CD4-positive, alpha-beta T cell treated with Interleukin-4 for 4 hours (primary cell): ENCODE results near the gene TCIRG1.
"Not testable (repeated sequence)": the region's sequence is repeated elsewhere in the genome, so short reads cannot be mapped to it uniquely, and the experiment has no call there.

Source experiments
- DNase-seq: peaks from one replicate; pipeline ENCODE4 v3.0.0-alpha.2; 2020

TCIRG1 gene, protein sequence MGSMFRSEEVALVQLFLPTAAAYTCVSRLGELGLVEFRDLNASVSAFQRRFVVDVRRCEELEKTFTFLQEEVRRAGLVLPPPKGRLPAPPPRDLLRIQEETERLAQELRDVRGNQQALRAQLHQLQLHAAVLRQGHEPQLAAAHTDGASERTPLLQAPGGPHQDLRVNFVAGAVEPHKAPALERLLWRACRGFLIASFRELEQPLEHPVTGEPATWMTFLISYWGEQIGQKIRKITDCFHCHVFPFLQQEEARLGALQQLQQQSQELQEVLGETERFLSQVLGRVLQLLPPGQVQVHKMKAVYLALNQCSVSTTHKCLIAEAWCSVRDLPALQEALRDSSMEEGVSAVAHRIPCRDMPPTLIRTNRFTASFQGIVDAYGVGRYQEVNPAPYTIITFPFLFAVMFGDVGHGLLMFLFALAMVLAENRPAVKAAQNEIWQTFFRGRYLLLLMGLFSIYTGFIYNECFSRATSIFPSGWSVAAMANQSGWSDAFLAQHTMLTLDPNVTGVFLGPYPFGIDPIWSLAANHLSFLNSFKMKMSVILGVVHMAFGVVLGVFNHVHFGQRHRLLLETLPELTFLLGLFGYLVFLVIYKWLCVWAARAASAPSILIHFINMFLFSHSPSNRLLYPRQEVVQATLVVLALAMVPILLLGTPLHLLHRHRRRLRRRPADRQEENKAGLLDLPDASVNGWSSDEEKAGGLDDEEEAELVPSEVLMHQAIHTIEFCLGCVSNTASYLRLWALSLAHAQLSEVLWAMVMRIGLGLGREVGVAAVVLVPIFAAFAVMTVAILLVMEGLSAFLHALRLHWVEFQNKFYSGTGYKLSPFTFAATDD

DNA sequence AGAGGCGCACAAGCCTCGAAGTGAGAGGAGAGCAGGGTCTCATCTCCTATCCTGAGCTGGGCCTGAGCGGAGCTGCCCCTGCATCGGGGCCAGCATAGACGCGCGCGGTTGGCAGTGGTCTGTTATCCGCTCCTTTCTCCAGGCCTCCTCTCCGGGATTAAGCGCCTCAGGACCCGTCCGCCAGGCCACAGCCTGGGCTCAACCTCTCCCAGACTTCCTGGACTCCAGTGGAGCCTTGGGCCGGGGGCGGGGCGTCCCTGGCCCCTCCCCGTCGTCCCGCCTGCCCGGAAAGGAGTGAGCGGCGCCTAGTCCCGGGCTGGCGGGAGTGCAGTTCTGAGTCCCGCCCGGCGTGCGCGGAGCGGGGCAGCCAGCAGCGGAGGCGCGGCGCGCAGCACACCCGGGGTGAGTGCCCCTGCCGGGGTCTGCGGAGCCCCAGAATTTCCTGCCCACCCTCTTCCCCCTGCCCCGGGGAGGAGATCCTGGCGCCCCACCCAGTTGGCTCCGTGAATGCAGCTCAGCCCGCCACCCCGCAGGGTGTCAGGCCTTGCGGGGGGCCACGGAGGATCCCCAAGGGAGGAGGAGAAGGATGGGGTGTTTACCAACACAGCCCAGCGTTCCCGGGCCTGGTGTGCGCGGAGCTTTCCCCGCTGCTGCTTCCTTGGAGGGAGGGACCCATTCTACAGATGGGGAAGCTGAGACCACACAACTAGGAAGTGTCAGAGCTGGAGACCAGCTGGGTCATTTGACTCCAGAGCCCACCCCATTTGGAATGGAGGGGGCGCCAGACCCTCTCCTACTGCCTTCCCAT, at the start of gene TCIRG1:
Gene TCIRG1 (plus strand): TSS at position 308 of the 808 bp plus-strand sequence. CDS start 2,247 bp downstream, outside the sequence.
- peak; percentile 43 for DNase-seq

GRCh38 chr11:67990546-67991346, 48.1 kb upstream of the TCIRG1 start:
- DNase-seq, result not testable (repeated sequence)

DNA sequence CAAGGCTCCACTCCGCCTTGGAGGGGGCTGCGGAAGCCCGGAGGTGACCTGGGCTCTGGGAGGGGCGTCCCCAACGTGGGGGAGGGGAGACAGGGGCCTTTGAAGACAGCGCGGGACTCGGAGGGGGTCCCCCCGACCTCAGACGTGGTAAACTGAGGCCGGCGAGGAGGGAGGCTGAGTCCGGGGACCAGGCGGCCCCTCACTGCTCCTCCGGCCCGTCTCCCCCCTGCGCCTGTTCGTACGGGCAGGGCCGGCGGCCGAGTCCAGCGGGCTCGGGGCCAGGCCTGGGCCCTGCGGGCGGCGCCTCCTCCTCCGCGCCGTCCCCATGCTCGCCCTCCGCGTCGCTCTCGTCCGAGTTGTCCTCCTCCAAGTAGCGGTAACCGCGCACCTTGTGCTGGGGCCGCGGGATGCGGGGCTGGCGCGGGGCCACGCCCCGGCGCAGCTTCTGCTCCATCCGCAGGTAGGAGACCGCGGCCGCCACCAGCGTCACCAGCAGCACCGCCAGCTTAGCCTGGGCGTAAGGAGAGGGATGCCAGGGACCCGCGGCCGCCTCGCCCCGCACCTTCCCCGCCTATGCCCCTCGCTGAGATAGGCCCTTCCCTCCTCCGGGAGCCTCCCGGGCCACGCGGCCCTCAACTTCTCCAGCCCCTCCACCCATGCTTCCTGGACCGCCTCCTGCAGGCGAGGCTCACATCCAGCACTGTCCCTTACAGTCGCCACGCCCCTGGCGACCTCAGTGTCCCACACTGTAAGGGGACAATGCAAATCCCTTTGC, 47.3 kb upstream of the TCIRG1 start:
- not testable (repeated sequence) for DNase-seq

DNA sequence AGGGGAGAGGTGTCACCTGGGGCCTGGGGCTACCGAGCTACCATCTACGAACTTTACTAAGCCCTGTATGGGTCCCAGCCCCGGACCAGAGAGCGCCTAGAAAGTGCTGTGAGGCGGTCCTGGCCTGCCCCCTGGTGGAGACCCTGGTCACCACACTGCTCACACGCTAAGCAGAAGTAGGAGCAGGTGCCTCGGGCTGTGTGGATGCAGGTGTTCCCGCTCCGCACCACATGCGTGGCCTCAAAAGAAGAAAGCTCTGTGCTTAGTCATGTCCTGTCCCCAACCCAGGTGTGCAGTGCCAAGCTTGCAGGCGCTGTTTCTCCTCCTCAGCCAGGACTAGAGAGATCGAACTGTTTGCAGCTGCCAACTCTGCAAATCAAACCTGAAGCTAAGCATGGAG, 45.0 kb upstream of the TCIRG1 start:
- DNase-seq, result peak; percentile 56

DNA sequence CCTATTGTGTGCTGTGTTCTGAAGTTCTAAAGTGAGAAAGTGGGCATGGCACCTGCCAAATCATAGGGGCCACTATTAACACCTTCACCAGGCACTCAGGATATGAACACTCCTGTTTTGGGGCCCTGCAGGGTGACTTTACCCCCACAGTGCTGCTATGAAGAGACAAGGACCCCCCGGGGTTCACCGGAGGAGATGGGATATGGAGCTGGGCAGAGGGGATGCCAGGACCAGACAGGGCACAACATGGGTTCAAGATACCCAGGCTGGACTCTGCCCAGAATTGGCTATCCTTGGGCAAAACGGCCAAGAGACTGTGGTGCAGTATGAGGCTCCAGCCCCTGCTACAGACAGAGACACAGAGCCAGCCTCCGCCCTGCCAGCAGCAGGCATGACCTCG, 44.4 kb upstream of the TCIRG1 start:
- not testable (repeated sequence) for DNase-seq

GRCh38 chr11:67995129-67995528, 43.7 kb upstream of the TCIRG1 start:
- DNase-seq, result not testable (repeated sequence)

- not testable (repeated sequence) for DNase-seq
Observed at GRCh38 chr11:67995579-67995978, 43.2 kb upstream of the TCIRG1 start.

DNA sequence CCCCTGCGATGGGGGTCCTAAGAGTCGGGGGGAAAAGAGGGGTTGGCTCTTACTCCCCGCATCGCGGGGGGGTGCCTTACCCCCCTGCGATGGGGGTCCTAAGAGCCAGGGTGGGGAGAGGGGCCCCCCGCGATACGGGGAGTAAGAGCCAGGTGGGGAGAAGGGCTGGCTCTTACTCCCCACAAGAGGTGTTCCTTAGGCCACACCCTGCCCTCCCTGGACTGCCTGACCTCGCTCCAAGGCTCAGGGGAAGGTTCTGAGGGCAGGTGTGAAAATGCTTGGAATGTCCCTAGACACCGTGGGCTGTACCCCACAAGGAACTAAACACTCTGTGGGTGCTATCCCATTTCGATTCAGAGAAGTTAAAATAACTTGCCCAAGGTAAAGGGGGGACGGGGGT, 42.8 kb upstream of the TCIRG1 start:
- no peak for DNase-seq

DNA sequence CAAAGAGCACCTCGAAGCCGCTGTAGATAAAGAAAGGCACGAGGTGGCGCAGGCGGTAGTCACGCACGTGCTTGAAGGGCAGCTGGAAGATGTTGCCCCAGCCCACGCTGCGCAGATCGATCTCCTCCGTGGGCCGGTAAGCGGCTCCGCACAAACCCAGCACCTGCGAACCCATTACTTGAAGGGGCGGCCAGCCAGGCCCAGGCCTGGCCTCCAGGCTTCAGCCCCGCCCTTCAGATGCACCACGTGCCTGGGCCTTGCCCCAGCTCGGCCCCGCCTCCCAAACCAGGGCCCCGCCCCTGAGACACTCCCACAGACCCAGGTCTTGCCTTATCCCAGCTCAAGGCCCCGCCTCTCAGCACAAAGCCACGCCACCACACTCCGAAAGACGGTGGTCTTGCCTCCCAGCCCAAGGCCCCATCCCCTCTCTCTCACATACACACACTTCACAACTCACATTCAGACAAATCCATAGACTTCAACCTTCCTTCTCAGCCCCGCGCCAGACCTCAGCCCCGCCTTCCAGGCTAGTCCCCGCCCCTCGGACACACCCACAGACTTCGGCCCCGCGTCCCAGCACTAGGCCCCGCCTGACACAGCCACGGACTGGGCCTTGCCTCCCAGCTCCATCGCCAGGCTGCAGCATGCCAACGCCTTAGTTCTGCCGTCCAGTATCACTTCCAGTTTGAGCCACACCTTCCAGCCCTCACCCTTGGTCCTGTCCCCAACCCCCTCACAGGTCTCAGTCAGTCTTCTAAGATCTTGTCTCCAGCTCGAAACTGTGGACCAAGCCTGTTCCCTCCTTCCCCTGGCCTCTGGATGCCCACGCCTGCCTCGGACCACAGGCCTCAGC, 42.0 kb upstream of the TCIRG1 start:
- DNase-seq, result no peak

DNA sequence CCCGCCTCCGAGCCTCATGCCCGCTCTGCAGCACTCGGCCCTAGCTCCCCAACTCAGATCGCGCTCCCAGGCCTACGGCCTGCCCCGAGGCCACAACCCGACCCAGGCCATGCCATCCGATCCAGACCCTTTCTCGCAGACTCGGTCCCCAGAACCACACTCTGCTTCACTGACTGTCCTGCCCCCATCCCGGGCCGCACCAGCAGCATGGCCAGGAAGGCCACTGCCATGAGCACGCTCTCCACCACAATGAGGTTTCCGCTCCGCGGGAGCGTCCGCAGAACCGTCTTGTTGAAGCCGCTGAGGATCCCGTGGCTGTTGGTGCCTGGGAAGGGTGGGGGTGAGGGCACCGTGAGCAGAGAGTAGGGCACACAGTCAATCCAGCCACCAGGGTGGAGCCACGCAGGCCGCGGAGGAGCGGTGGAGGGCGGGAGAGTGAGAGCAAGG, 41.3 kb upstream of the TCIRG1 start:
- DNase-seq, result no peak

GRCh38 chr11:67998150-67999045, 40.4 kb upstream of the TCIRG1 start:
- DNase-seq, result peak; percentile 8

DNA sequence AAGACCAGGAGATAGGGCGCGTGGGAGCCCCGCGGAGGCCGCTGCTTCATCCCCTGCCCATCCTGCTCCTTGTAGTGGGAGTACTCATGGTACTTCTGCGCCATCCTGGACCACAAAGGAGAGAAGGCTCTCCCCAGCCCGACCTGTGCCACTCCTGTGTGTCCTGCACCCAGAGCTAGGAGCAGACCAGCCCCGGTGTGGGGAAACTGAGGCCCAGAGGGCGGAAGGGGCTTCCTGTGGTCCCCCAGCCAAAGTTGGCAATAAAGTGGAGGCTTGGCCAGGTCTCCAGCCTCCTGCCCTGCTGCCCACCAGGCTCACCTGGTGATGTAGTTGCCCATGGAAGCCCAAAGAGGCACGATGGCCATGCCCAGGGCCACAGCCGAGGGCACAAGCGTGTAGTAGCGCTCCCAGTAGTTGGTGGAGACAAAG, 39.6 kb upstream of the TCIRG1 start:
- DNase-seq, result no peak

- no peak for DNase-seq
Observed at GRCh38 chr11:67999704-68000103, 39.1 kb upstream of the TCIRG1 start.

GRCh38 chr11:68002575-68002937, 36.3 kb upstream of the TCIRG1 start:
- DNase-seq, result no peak

- peak; percentile 54 for DNase-seq
Observed at GRCh38 chr11:68002938-68003845, 35.6 kb upstream of the TCIRG1 start.

DNA sequence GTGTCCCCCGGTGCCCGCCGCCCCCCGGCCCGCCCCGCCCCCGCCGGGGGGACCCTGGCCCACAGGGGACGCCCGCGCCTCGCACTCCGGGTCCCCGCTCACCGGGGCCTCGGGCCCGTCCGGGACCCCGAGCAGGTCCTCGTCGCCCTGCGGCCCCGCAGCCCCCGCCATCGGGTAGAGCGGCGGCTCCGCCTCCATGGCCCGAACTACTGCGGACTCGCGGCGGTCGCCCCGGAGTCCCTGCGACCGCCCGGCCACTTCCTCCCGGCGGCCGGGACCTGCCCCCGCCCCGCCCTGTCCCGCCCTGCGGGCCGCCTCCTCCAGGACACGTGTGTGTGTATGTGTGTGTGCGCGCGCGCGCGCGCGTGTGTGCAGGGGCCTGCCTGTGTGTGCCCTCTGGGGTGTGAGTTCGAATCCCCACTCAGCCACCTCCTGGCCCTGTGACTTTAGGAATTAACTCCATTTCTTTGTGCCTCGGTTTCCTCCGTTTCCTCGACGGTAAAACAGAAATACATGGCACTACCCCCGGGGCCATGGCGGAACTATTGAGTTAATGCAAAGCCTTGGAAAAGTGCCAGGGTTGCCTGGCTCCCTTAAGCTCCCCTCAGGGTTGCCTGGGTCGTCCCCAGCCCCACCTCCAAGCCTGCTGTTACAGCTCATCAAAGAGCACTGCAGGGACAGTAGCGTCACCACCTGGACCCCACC, 34.8 kb upstream of the TCIRG1 start, which contains the start of gene UNC93B1:
Gene UNC93B1 (minus strand): TSS at position 252 of the 705 bp plus-strand sequence. CDS start 54 bp downstream, at position 198.
- DNase-seq, result peak; percentile 82
